ENCODE data around the gene RTBDN. TPM values are rescaled to one million over a fixed set of nuclear protein-coding genes. Genes with fewer than 3 reads are reported as not detected.

The RTBDN gene
- total and polyA plus RNA-seq, 2 donors from 2014 or later = not detected

GRCh38 chr19:12815088-12815487 lies 19.3 kb downstream of the RTBDN start:
- Histone ChIP-seq H3K9me3 (ENCODE audit: control insufficient read depth in 2 of 3, insufficient read depth in 1 of 3, low read length in 3 of 3) (no peaks in the 10 kb centered on the region), H3K27me3 (ENCODE audit: control insufficient read depth, insufficient read depth, low read length) (no peaks in the 10 kb centered on the region), H3K36me3 (ENCODE audit: control insufficient read depth in 2 of 3, insufficient read depth in 3 of 3, low read length in 3 of 3) (no peaks in the 10 kb centered on the region), H3K27ac (ENCODE audit: low read depth in 2 of 2, low read length in 2 of 2) (no peak overlapping the region), H3K9ac (ENCODE audit: low read length in 3 of 3) (no peak overlapping the region), H3K4me1 (ENCODE audit: control insufficient read depth in 2 of 3, insufficient read depth in 2 of 3, low read depth in 1 of 3, low read length in 3 of 3) (no peaks in the 10 kb centered on the region), H3K4me3 (ENCODE audit: low read length in 3 of 3) (no peak overlapping the region)
- intact Hi-C loops (cut with DNase I) = no loop called here
- no peak for DNase-seq
- no peak for FAIRE-seq
- TF ChIP-seq CTCF (IDR thresholded peaks at IDR 0.05; ENCODE audit: borderline replicate concordance, extremely low read depth, insufficient read depth) = no peak

- no peak for TF ChIP-seq CTCF (IDR thresholded peaks at IDR 0.05; ENCODE audit: borderline replicate concordance, extremely low read depth, insufficient read depth)
- Histone ChIP-seq H3K4me3 (ENCODE audit: low read length in 3 of 3) (peak within 1 kb of the TSS; percentile 68 to 82 (median 74)), H3K36me3 (ENCODE audit: control insufficient read depth in 2 of 3, insufficient read depth in 3 of 3, low read length in 3 of 3) (no peaks in the 10 kb centered on the region), H3K4me1 (ENCODE audit: control insufficient read depth in 2 of 3, insufficient read depth in 2 of 3, low read depth in 1 of 3, low read length in 3 of 3) (peaks cover 0 to 13% (median 10%) of the 10 kb centered on the region in 3 donors), H3K9ac (ENCODE audit: low read length in 3 of 3) (peak within 1 kb of the TSS; percentile 57 to 87 (median 73)), H3K27me3 (ENCODE audit: control insufficient read depth, insufficient read depth, low read length) (no peaks in the 10 kb centered on the region), H3K27ac (ENCODE audit: low read depth in 2 of 2, low read length in 2 of 2) (peak within 1 kb of the TSS in 1 of 2 donors; percentile 32), H3K9me3 (ENCODE audit: control insufficient read depth in 2 of 3, insufficient read depth in 1 of 3, low read length in 3 of 3) (no peaks in the 10 kb centered on the region)
- FAIRE-seq (no peak), DNase-seq (peak; percentile 92 to 97 (median 96))
- intact Hi-C loops (cut with DNase I) = no loop called here
Observed at GRCh38 chr19:12806242-12807081, 27.9 kb downstream of the RTBDN start, which contains the start of gene RNASEH2A. RNASEH2A (plus strand) TSS chr19:12806584; CDS start chr19:12806674, 90 bp downstream.

GRCh38 chr19:12804051-12804450 lies 30.3 kb downstream of the RTBDN start:
- Histone ChIP-seq H3K4me1 (ENCODE audit: control insufficient read depth in 2 of 3, insufficient read depth in 2 of 3, low read depth in 1 of 3, low read length in 3 of 3) (peaks cover 0 to 23% (median 15%) of the 10 kb centered on the region in 3 donors), H3K27me3 (ENCODE audit: control insufficient read depth, insufficient read depth, low read length) (no peaks in the 10 kb centered on the region), H3K36me3 (ENCODE audit: control insufficient read depth in 2 of 3, insufficient read depth in 3 of 3, low read length in 3 of 3) (peaks cover 0 to 5% (median 0%) of the 10 kb centered on the region in 3 donors), H3K4me3 (ENCODE audit: low read length in 3 of 3) (no peak overlapping the region), H3K27ac (ENCODE audit: low read depth in 2 of 2, low read length in 2 of 2) (no peak overlapping the region), H3K9ac (ENCODE audit: low read length in 3 of 3) (no peak overlapping the region), H3K9me3 (ENCODE audit: control insufficient read depth in 2 of 3, insufficient read depth in 1 of 3, low read length in 3 of 3) (no peaks in the 10 kb centered on the region)
- FAIRE-seq (no peak), DNase-seq (peak in 1 of 5 donors; percentile 61)
- TF ChIP-seq CTCF (IDR thresholded peaks at IDR 0.05; ENCODE audit: borderline replicate concordance, extremely low read depth, insufficient read depth) = no peak
- intact Hi-C loops (cut with DNase I) = no loop called here

Data from kidney (tissue), 14 donors.